ENCODE results near the gene GTPBP6.

GRCh38 chrX:311156-312129 lies 7.2 kb downstream of the GTPBP6 start:
- TF ChIP-seq CTCF (IDR thresholded peaks at IDR 0.05), result no peak
- TF ChIP-seq POLR2A (IDR thresholded peaks at IDR 0.05), result no peak

All from transverse colon (tissue), 3 donors.